GM20431 (cell line): ENCODE results near the gene SMARCA4.

ENCODE experiments used
- in situ Hi-C: fragments of 300-500 bp; cut with MseI, MboI; formaldehyde crosslinking; loops from one replicate; pipeline ENCODE4 v1.15.0; 2020; ENCODE audit warnings: low sequenced_read_pairs; ENCODE audit not compliant: unreplicated experiment

Gene SMARCA4

DNA sequence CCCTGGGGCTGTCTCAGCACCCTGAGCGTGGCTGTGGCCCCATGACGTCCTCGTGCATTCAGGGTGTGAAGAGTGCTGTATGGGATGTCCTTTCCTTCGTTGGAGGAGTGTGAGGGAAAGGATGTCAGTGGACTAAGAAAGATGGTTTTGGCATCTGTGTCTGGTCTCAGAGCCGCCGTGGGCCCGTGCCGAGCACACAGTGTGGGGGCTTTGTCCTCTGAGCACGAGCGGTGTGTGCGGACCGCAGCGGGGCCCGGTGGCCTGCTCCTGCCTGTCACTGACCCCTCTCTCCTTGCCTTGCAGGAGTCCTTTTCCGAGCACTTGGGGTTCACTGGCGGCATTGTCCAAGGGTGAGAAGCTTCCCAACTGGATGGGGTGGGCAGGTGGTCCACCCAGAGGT lies 65.2 kb downstream of the SMARCA4 start:
- in situ Hi-C loops = no loop called here

GRCh38 chr19:11027381-11027780 lies 66.6 kb downstream of the SMARCA4 start:
- in situ Hi-C loops = no loop called here

GRCh38 chr19:11028146-11028545 lies 67.3 kb downstream of the SMARCA4 start:
- in situ Hi-C loops = no loop called here

- in situ Hi-C loops = loop anchor here (10.0 kb wide), 1 partner anchor 93 kb away; no protein-coding TSS in a partner anchor
Observed at GRCh38 chr19:11031421-11032070, 70.7 kb downstream of the SMARCA4 start.

DNA sequence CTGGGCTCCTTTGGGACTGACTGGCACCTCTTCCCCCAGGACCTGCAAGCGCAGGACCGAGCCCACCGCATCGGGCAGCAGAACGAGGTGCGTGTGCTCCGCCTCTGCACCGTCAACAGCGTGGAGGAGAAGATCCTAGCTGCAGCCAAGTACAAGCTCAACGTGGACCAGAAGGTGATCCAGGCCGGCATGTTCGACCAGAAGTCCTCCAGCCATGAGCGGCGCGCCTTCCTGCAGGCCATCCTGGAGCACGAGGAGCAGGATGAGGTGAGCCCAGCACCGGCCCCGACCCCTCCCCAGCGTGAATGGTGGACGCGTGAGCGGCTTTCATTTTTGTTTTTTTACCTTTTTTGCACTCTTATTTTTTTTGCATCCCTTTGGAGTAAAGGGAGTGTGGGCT lies 72.4 kb downstream of the SMARCA4 start:
- in situ Hi-C loops = loop anchor here (10.0 kb wide), 1 partner anchor 92 kb away; no protein-coding TSS in a partner anchor

- in situ Hi-C loops = loop anchor here (10.0 kb wide), 1 partner anchor 91 kb away; no protein-coding TSS in a partner anchor
Observed at GRCh38 chr19:11033763-11034162, 72.9 kb downstream of the SMARCA4 start.

- in situ Hi-C loops = loop anchor here (10.0 kb wide), 1 partner anchor 90 kb away; no protein-coding TSS in a partner anchor
Observed at GRCh38 chr19:11034449-11035213, 73.8 kb downstream of the SMARCA4 start.

DNA sequence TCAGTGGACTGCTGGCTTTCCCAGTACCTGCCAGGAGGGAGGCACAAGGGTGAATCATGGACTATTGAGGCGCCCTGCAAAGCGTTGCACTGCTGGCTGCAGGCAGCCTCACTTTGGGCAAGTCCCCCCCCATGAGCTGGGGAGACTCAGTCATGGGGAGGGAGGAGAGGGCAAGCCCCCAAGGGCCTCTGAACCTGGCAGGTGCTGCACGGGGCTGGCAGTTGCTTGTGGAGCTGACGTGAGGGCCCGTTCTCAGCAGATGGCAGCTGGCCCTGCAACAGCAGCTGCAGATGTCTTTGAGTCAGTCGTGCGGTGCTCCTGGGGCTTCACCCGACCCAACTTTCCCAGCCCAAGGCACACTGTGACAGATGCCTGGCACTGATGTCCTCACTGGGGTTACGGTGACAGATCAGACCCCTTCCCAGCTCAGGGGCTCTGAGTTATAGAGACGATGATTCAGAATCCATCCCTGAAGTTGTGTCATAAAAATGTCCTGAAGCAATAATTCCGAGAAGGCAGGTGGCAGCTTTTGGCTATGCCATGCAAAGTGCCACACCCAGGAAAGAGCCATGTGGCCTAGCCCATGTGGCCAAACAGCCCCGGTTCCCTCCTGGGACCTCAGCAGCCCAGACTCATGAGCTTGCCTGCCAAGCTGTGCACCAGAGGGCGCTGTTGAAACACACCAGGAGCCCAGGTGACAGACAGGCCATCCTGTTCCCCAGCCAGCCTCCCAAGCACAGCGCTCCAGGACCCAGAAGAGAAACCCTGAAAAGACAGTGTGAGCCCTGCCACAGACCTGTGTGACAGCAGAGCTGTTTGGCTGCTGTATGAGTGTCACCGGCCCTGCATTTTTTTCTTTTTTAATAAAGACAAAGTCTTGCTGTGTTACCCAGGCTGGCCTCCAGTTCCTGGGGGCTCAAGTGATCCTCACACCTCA lies 74.9 kb downstream of the SMARCA4 start:
- in situ Hi-C loops = loop anchor here (10.0 kb wide), 1 partner anchor 89 kb away; no protein-coding TSS in a partner anchor

DNA sequence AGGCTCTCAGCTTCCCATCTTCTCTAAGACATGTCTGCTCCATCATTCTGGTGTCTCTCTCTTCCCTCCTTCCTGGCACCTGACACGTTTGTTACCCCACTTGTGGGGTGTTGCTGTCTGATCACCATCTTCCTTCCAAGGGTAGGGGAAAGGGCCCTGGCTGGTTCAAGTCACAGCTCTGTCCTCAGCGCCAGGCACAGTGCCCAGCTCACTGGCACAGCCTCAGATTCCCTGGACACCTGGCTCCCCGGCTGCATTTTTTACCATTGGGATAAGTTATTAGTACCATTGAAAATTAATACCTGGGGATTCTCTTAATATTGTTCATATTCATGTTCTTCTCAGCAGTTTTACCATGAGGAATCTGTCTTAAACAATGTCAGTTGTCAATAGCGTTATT lies 77.7 kb downstream of the SMARCA4 start:
- in situ Hi-C loops = loop anchor here (10.0 kb wide), 1 partner anchor 86 kb away; no protein-coding TSS in a partner anchor

DNA sequence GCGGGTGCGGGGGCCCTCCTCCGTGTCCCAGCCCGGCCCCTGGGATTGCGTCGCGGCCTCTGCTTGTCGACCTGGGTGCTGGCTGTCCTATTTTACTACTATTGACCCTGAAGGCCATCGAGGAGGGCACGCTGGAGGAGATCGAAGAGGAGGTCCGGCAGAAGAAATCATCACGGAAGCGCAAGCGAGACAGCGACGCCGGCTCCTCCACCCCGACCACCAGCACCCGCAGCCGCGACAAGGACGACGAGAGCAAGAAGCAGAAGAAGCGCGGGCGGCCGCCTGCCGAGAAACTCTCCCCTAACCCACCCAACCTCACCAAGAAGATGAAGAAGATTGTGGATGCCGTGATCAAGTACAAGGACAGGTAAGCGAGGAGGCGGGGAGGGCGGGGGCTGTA lies 80.4 kb downstream of the SMARCA4 start:
- in situ Hi-C loops = no loop called here

DNA sequence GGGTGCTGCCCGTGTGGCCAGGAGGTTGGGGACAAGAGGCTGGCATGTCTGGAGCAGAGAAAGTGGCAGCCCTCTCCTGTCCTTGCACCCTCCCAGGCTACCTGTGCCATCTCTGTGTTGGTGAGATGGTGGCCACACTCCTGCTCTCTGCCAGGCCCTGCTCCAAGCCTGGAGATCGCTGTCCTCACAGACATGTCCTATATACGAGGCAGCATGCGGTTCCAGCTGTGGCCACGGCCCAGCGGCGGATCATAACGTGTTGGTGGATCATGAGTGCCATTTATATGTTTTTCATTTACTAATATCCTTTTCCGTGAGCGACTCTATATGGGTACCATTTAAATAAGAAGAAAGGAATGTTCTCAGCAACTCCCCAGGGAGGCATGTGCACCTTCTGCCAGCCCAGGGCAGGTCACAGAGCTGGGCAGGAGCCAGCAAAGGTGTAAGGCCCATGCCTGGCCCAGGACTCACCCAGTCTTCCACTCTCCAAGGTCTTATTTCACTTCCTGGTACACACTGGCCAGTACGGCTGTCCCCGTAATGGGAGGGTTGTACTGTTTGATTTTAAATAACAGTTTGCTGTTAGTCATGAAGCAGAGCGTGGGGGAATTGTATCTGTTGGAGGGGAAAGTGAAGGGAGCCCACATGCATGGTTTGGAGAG lies 81.3 kb downstream of the SMARCA4 start:
- in situ Hi-C loops = no loop called here

DNA sequence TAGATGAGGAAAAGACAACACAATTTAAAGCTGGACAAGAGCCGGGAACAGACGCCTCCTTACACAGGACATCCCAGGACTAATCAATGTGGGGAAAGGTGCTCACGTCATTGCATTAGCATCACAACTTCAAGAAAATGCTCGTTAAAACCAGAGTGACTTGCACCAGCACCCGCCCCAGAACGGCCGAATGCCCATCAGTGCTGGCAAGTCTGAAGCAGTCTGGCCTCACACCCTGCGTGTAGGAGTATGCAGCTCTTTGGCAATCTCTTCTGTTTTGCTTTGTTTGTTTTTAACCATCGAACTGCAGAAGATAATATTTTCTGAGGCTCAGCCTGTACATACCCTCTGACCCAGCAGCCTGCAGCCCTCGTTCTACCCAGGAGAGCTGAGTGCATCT lies 83.6 kb downstream of the SMARCA4 start:
- in situ Hi-C loops = no loop called here

DNA sequence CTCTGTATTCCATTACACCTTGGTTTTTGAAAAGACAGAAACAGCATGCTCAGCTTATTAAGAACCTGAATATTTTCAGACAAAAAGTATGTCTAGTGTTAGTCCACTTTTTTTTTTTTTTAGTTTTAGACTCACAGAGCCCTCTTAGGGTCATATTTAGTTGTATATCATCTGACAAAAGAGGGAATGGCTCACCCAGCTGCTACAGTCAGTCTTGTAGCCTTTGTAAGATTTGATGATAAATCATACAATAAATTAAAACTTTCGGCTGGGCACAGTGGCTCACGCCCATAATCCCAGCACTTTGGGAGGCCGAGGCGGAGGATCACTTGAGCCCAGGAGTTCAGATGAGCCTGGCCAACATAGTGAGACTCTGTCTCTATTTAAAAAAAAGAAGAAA lies 84.7 kb downstream of the SMARCA4 start:
- in situ Hi-C loops = no loop called here

- in situ Hi-C loops = no loop called here
Observed at GRCh38 chr19:11046605-11047354, 86.0 kb downstream of the SMARCA4 start.

DNA sequence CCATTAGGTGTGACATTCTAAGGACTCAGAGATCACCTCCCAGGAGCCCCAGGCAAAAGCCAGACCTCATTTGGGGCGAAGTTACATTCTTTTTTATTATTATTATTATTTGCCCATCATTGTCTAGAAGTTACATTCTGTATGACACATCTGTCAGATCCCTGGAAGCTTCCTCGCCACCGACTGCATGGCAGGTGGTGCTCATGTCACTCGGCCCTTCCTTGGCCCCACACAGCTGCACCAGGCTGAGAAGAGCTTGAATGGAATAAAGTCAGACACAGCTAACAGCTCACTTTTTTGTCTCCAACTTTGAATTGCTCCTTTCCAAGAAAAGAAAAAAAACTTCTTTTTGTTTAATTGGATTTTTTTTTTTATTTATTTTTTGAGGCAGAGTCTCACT lies 87.0 kb downstream of the SMARCA4 start:
- in situ Hi-C loops = no loop called here

DNA sequence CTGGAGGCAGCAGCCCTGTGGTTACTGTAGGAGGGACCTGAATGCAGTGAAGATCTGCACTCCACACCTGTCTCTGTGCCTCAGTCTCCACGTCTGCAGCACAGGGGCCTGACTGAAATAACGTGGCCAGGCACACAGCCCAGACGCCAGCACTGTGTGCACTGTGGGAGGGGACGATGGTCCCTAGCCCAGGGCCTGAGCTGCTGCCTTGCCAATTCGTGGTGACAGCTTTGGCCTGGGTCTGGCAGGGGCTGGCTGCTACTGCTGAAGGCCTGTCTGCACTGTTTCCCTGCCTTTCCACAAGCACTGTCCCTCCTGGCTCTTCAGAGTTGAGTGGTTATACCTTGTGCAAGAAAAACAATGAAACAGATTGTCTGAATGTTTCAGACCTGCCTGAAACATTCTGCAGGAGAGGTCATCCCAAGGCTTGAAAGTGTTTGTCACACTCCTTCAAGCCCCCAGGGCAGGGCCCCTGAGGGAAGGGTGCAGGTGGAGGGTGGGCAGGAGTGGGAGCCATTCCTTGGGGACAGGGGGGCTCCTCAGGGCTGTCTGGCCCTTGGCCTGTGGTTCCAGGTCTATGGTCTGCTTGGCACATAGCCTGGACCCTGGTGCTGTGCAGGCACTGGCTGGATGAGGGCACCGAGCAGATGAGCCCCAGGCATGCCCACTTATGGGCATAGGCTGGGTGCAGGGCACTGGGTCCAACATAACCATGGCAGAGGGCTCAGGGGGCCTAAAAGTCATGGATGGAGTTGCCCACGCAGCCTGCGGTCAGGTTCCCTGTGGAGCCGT lies 89.7 kb downstream of the SMARCA4 start:
- in situ Hi-C loops = no loop called here

- in situ Hi-C loops = no loop called here
Observed at GRCh38 chr19:11053817-11054195, 93.0 kb downstream of the SMARCA4 start.

DNA sequence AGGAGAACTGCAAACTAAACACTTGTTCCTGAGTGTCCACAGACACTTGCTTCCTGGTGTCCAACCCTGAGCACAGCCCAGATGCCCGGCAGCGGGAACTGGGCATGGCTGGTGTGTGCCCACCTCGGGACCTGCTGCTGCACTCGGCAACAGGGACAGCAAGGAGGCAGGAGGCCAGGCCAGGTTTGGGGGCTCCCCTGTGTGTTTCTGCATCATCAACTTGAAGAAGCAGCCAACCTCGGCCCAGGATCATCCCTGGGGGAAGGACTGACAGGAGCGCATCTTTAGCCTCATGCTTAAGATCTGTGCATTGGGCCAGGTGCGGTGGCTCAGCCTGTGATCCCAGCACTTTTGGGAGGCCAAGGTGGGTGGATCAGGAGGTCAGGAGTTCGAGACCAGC lies 93.4 kb downstream of the SMARCA4 start:
- in situ Hi-C loops = no loop called here
